HEK293 (cell line): Measurements from ENCODE around the gene ASF1B.

Source experiments
- CTCF ChIA-PET: fragments of 350-600 bp; formaldehyde crosslinking; extraction: SDS; loops from one replicate; lab custom pipeline; 2021; ENCODE audit warnings: antibody characterized with exemption; lab: Yijun Ruan, JAX
- POLR2A ChIA-PET: fragments of 300-600 bp; formaldehyde crosslinking; extraction: SDS; loops from one replicate; lab custom pipeline; 2020; ENCODE audit warnings: antibody characterized with exemption, inconsistent platforms; lab: Yijun Ruan, JAX
- H3K27ac ChIP-seq: fragments of 200-500 bp; sonication (Bioruptor generic); 2 replicates; pipeline ENCODE4 v1.5.1; 2014; ENCODE audit warnings: low read depth, low read length, control low read depth, inconsistent platforms; ENCODE audit errors: extremely low read depth
- H3K36me3 ChIP-seq, 2 experiments: fragments of 200-500 bp in 1 of 2; sonication (Bioruptor generic) in 1 of 2; 1 replicate in 1 of 2; 2 replicates in 1 of 2; pipeline ENCODE4 v1.5.1; 2014 to 2017; ENCODE audit warnings: inconsistent platforms in 2 of 2, low read length in 2 of 2; ENCODE audit not compliant: control insufficient read depth in 2 of 2, insufficient read depth in 1 of 2
- H3K4me1 ChIP-seq: fragments of 200-500 bp; sonication (Bioruptor generic); 2 replicates; pipeline ENCODE4 v1.5.1; 2014; ENCODE audit warnings: mild to moderate bottlenecking, low read length, inconsistent platforms; ENCODE audit not compliant: control insufficient read depth, insufficient read depth
- H3K4me3 ChIP-seq: 2 replicates; pipeline ENCODE4 v1.5.1; 2011; ENCODE audit warnings: low read depth, mild to moderate bottlenecking, control low read depth, low read length, moderate library complexity
- H3K9me3 ChIP-seq: fragments of 200-500 bp; sonication (Bioruptor generic); 2 replicates; pipeline ENCODE4 v1.5.1; 2014; ENCODE audit warnings: low read depth, low read length, inconsistent platforms; ENCODE audit not compliant: control insufficient read depth, insufficient read depth
- CTCF ChIP-seq: fragments of 450-650 bp; formaldehyde crosslinking; IDR thresholded peaks from 2 replicates; pipeline ENCODE4 v1.5.1; 2016; ENCODE audit warnings: missing biosample characterization, missing genetic modification characterization
- GLIS1 ChIP-seq: fragments of 450-650 bp; formaldehyde crosslinking; IDR thresholded peaks from 2 replicates; pipeline ENCODE4 v1.5.1; 2016; ENCODE audit warnings: missing biosample characterization, missing genetic modification characterization
- GLIS2 ChIP-seq: fragments of 450-650 bp; formaldehyde crosslinking; IDR thresholded peaks from 2 replicates; pipeline ENCODE4 v1.5.1; 2016; ENCODE audit warnings: missing biosample characterization, missing genetic modification characterization
- IKZF3 ChIP-seq: fragments of 450-650 bp; IDR thresholded peaks from 2 replicates; pipeline ENCODE4 v1.5.0; 2018; ENCODE audit warnings: missing biosample characterization, mild to moderate bottlenecking, missing genetic modification characterization, moderate library complexity
- KLF7 ChIP-seq: fragments of 450-650 bp; formaldehyde crosslinking; IDR thresholded peaks from 2 replicates; pipeline ENCODE4 v1.5.1; 2016; ENCODE audit warnings: missing biosample characterization, missing genetic modification characterization, borderline replicate concordance
- KLF8 ChIP-seq: fragments of 450-650 bp; formaldehyde crosslinking; IDR thresholded peaks from 2 replicates; pipeline ENCODE4 v1.5.1; 2016; ENCODE audit warnings: missing biosample characterization, missing genetic modification characterization
- KLF9 ChIP-seq: fragments of 450-650 bp; formaldehyde crosslinking; IDR thresholded peaks from 2 replicates; pipeline ENCODE4 v1.5.1; 2016; ENCODE audit warnings: missing biosample characterization, missing genetic modification characterization, low read depth
- PATZ1 ChIP-seq: fragments of 450-650 bp; formaldehyde crosslinking; IDR thresholded peaks from 2 replicates; pipeline ENCODE4 v1.5.1; 2016; ENCODE audit warnings: missing biosample characterization, missing genetic modification characterization
- TCF7L2 ChIP-seq: IDR thresholded peaks from 2 replicates; pipeline ENCODE4 v1.6.1; 2011; ENCODE audit warnings: low read depth, mild to moderate bottlenecking, inconsistent platforms, low read length, moderate library complexity, borderline replicate concordance
- ZBTB11 ChIP-seq: fragments of 450-650 bp; formaldehyde crosslinking; conservative IDR thresholded peaks from 2 replicates; pipeline ENCODE4 v1.5.1; 2016; ENCODE audit warnings: low read depth, missing biosample characterization, missing genetic modification characterization
- ZBTB17 ChIP-seq: fragments of 450-650 bp; formaldehyde crosslinking; IDR thresholded peaks from 2 replicates; pipeline ENCODE4 v1.5.1; 2016; ENCODE audit warnings: missing biosample characterization, missing genetic modification characterization
- ZBTB20 ChIP-seq: fragments of 450-650 bp; formaldehyde crosslinking; IDR thresholded peaks from 2 replicates; pipeline ENCODE4 v1.5.1; 2016; ENCODE audit warnings: missing biosample characterization, missing genetic modification characterization
- ZBTB7A ChIP-seq: fragments of 450-650 bp; formaldehyde crosslinking; IDR thresholded peaks from 2 replicates; pipeline ENCODE4 v1.5.1; 2016; ENCODE audit warnings: low read depth, missing biosample characterization, missing genetic modification characterization
- ZFHX2 ChIP-seq: fragments of 450-650 bp; formaldehyde crosslinking; conservative IDR thresholded peaks from 2 replicates; pipeline ENCODE4 v1.5.1; 2016; ENCODE audit warnings: missing biosample characterization, missing genetic modification characterization
- ZNF112 ChIP-seq: fragments of 450-650 bp; formaldehyde crosslinking; IDR thresholded peaks from 2 replicates; pipeline ENCODE4 v1.5.0; 2017; ENCODE audit warnings: missing biosample characterization, missing genetic modification characterization
- ZNF155 ChIP-seq: fragments of 450-650 bp; formaldehyde crosslinking; IDR thresholded peaks from 2 replicates; pipeline ENCODE4 v1.5.1; 2016; ENCODE audit warnings: missing biosample characterization, missing genetic modification characterization
- ZNF2 ChIP-seq: fragments of 450-650 bp; formaldehyde crosslinking; IDR thresholded peaks from 2 replicates; pipeline ENCODE4 v1.5.1; 2016; ENCODE audit warnings: missing biosample characterization, missing genetic modification characterization
- ZNF473 ChIP-seq: fragments of 450-650 bp; formaldehyde crosslinking; IDR thresholded peaks from 2 replicates; pipeline ENCODE4 v1.5.1; 2017; ENCODE audit warnings: missing biosample characterization, missing genetic modification characterization
- ZNF510 ChIP-seq: fragments of 450-650 bp; formaldehyde crosslinking; IDR thresholded peaks from 2 replicates; pipeline ENCODE4 v1.5.1; 2018; ENCODE audit warnings: mild to moderate bottlenecking, missing genetic modification characterization, missing biosample characterization; ENCODE audit not compliant: insufficient replicate concordance
- ZNF521 ChIP-seq: fragments of 450-650 bp; formaldehyde crosslinking; IDR thresholded peaks from 2 replicates; pipeline ENCODE4 v1.5.1; 2017; ENCODE audit warnings: missing biosample characterization, mild to moderate bottlenecking, missing genetic modification characterization
- ZNF600 ChIP-seq: fragments of 450-650 bp; formaldehyde crosslinking; IDR thresholded peaks from 2 replicates; pipeline ENCODE4 v1.5.1; 2016; ENCODE audit warnings: missing biosample characterization, missing genetic modification characterization
- ZNF660 ChIP-seq: fragments of 450-650 bp; IDR thresholded peaks from 2 replicates; pipeline ENCODE4 v1.5.1; 2018; ENCODE audit warnings: missing biosample characterization, mild to moderate bottlenecking, missing genetic modification characterization
- ZNF692 ChIP-seq: fragments of 450-650 bp; formaldehyde crosslinking; IDR thresholded peaks from 2 replicates; pipeline ENCODE4 v1.5.1; 2016; ENCODE audit warnings: missing biosample characterization, missing genetic modification characterization
- ZNF707 ChIP-seq: fragments of 450-650 bp; formaldehyde crosslinking; IDR thresholded peaks from 2 replicates; pipeline ENCODE4 v1.5.1; 2016; ENCODE audit warnings: missing biosample characterization, missing genetic modification characterization
- ZNF76 ChIP-seq: fragments of 450-650 bp; formaldehyde crosslinking; IDR thresholded peaks from 2 replicates; pipeline ENCODE4; 2016; ENCODE audit warnings: low read depth, missing biosample characterization, missing genetic modification characterization, borderline replicate concordance
- ZNF776 ChIP-seq: fragments of 450-650 bp; formaldehyde crosslinking; IDR thresholded peaks from 2 replicates; pipeline ENCODE4 v1.5.0; 2017; ENCODE audit warnings: missing biosample characterization, missing genetic modification characterization, borderline replicate concordance
- ZXDB ChIP-seq: fragments of 450-650 bp; formaldehyde crosslinking; IDR thresholded peaks from 2 replicates; pipeline ENCODE4 v1.5.1; 2016; ENCODE audit warnings: missing biosample characterization, missing genetic modification characterization

ASF1B gene

GRCh38 chr19:14073261-14073924 lies 63.0 kb downstream of the ASF1B start (continued):
- TF ChIP-seq ZBTB11 (tag by site-specific recombination), result no peak
- no peak for TF ChIP-seq TCF7L2
- no peak for TF ChIP-seq KLF9
- peak; percentile 39; the same call in 1 of the 2 replicates for TF ChIP-seq ZBTB17
- TF ChIP-seq ZNF776 (tag by site-specific recombination), result no peak
- no peak for TF ChIP-seq ZNF76
- 0 out of 2 replicates have a peak, but pooled peaks have one; percentile 13 for TF ChIP-seq ZNF660
- TF ChIP-seq CTCF (tag by site-specific recombination), result 0 out of 2 replicates have a peak, but pooled peaks have one; percentile 10
- no peak for TF ChIP-seq ZNF707 (tag by site-specific recombination)
- no peak for TF ChIP-seq ZNF692 (tag by site-specific recombination)
- no peak for TF ChIP-seq IKZF3 (tag by site-specific recombination)

GRCh38 chr19:14072535-14073260 lies 63.7 kb downstream of the ASF1B start, which contains the start of gene MISP3:
TSS of gene MISP3 (plus strand) at chr19:14072786. CDS start at chr19:14073310, 524 bp downstream.
- Histone ChIP-seq H3K9me3 (no peaks in the 10 kb centered on the region), H3K36me3 (no peaks in the 10 kb centered on the region), H3K27ac (peak within 1 kb of the TSS; percentile 57), H3K4me1 (no peaks in the 10 kb centered on the region), H3K4me3 (peak within 1 kb of the TSS; percentile 57)
- ChIA-PET CTCF (interaction anchor here (0.6 to 6.2 kb wide), 22 partner anchors 7 to 236 kb away, joined by 3 to 80 read pairs (median 4); partner anchors contain the start of genes IL27RA and PALM3), POLR2A (interaction anchor here (0.8 to 1.6 kb wide), 8 partner anchors 14 to 192 kb away, joined by 3 to 11 read pairs (median 4); partner anchors contain the start of genes ASF1B, CC2D1A and IL27RA)
- TF ChIP-seq ZNF521 (tag by site-specific recombination), result no peak
- 0 out of 2 replicates have a peak, but pooled peaks have one; percentile 11 for TF ChIP-seq ZFHX2 (tag by site-specific recombination)
- peak; percentile 74 for TF ChIP-seq GLIS2 (tag by site-specific recombination)
- TF ChIP-seq ZXDB (tag by site-specific recombination), result 0 out of 2 replicates have a peak, but pooled peaks have one; percentile 54
- TF ChIP-seq ZBTB20, result peak; percentile 54; the same call in 1 of the 2 replicates
- no peak for TF ChIP-seq ZNF473 (tag by site-specific recombination)
- no peak for TF ChIP-seq ZNF155 (tag by site-specific recombination)
- no peak for TF ChIP-seq ZNF510 (tag by site-specific recombination)
- TF ChIP-seq ZBTB7A (tag by site-specific recombination), result peak; percentile 39; the same call in 1 of the 2 replicates
- TF ChIP-seq KLF7 (tag by site-specific recombination), result peak; percentile 17; the same call in 1 of the 2 replicates
- peak; percentile 59 for TF ChIP-seq GLIS1 (tag by site-specific recombination)
- peak; percentile 80 for TF ChIP-seq ZBTB17
- peak; percentile 18 for TF ChIP-seq PATZ1 (tag by site-specific recombination)
- peak; percentile 17; the same call in 1 of the 2 replicates for TF ChIP-seq ZNF600 (tag by site-specific recombination)
- TF ChIP-seq KLF8 (tag by site-specific recombination), result peak; percentile 57; the same call in 1 of the 2 replicates
- TF ChIP-seq ZNF112, result no peak
- TF ChIP-seq IKZF3 (tag by site-specific recombination), result 0 out of 2 replicates have a peak, but pooled peaks have one; percentile 27
- TF ChIP-seq ZNF2 (tag by site-specific recombination), result peak; percentile 26; the same call in 1 of the 2 replicates
